AG04450 (cell line): Measurements from ENCODE around the gene EML6. TPM values are rescaled to one million over a fixed set of nuclear protein-coding genes. Genes with fewer than 3 reads are reported as not detected.

Source experiments
- CTCF ChIA-PET: fragments of 300-600, 350-600 bp; formaldehyde crosslinking; extraction: SDS; loops from one replicate; lab custom pipeline; 2022; ENCODE audit warnings: antibody characterized with exemption, inconsistent platforms; lab: Charles Lee
- POLR2A ChIA-PET: fragments of 350-600 bp; formaldehyde crosslinking; extraction: SDS; loops from one replicate; lab custom pipeline; 2021; ENCODE audit warnings: antibody characterized with exemption, inconsistent platforms; lab: Yijun Ruan, JAX
- DNase-seq: peaks from one replicate; pipeline ENCODE4 v3.0.0-alpha.2; 2011; ENCODE audit warnings: low read depth, low spot score
- H3K27ac ChIP-seq: one replicate; pipeline ENCODE4 v1.5.1; 2012; ENCODE audit warnings: low read depth, low read length, control low read depth
- H3K27me3 ChIP-seq: one replicate; pipeline ENCODE4 v1.6.0; 2012; ENCODE audit warnings: low read length; ENCODE audit not compliant: control insufficient read depth, insufficient read depth
- H3K4me3 ChIP-seq: 2 replicates; pipeline ENCODE4 v1.5.1; 2011; ENCODE audit warnings: mild to moderate bottlenecking, low read depth, low read length, control low read depth
- H3K9me3 ChIP-seq: 2 replicates; pipeline ENCODE4 v1.5.1; 2012; ENCODE audit warnings: low read length; ENCODE audit not compliant: control insufficient read depth, insufficient read depth
- polyA plus RNA-seq: library from polyadenylated mRNA; depleted of rRNA; stranded (reverse); fragments of >200 nt; gene quantifications from 2 replicates; pipeline ENCODE4 v1.2.3, GENCODE V29; 2011
- TF ChIP-seq, protein P1 (sequence below): IDR thresholded peaks from 2 replicates; pipeline ENCODE4 v1.5.1; 2011; ENCODE audit warnings: low read depth, low read length, control low read depth, inconsistent platforms

Gene EML6
- polyA plus RNA-seq, 1 experiment, result 0.30 TPM

DNA sequence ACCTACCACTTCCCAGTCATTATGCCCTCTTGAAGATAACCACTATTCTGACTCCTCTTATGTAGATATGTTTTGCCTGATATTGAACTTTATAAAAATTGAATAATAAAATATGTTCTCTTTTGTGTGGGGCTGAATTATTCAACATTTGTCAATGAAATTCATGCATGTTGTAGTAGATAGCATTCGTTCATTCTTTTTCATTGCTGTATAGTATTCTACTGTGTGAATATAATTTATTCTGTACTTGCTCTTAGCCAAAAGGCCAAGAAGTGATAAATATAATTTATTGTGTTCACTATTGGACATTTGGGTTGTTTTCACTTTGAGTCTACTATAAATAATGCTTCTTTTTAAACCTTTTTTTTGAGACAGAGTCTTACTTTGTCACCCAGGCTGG is 29.0 kb downstream of the EML6 start:
- ChIA-PET CTCF (no interaction called here), POLR2A (no interaction called here)
- no peak overlapping the region for H3K4me3 ChIP-seq
- H3K9me3 ChIP-seq, result no peaks in the 10 kb centered on the region
- peaks cover 4% of the 10 kb centered on the region for H3K27me3 ChIP-seq
- TF ChIP-seq, protein P1, sequence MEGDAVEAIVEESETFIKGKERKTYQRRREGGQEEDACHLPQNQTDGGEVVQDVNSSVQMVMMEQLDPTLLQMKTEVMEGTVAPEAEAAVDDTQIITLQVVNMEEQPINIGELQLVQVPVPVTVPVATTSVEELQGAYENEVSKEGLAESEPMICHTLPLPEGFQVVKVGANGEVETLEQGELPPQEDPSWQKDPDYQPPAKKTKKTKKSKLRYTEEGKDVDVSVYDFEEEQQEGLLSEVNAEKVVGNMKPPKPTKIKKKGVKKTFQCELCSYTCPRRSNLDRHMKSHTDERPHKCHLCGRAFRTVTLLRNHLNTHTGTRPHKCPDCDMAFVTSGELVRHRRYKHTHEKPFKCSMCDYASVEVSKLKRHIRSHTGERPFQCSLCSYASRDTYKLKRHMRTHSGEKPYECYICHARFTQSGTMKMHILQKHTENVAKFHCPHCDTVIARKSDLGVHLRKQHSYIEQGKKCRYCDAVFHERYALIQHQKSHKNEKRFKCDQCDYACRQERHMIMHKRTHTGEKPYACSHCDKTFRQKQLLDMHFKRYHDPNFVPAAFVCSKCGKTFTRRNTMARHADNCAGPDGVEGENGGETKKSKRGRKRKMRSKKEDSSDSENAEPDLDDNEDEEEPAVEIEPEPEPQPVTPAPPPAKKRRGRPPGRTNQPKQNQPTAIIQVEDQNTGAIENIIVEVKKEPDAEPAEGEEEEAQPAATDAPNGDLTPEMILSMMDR, result no peak
- no peak for DNase-seq
- H3K27ac ChIP-seq, result no peak overlapping the region

DNA sequence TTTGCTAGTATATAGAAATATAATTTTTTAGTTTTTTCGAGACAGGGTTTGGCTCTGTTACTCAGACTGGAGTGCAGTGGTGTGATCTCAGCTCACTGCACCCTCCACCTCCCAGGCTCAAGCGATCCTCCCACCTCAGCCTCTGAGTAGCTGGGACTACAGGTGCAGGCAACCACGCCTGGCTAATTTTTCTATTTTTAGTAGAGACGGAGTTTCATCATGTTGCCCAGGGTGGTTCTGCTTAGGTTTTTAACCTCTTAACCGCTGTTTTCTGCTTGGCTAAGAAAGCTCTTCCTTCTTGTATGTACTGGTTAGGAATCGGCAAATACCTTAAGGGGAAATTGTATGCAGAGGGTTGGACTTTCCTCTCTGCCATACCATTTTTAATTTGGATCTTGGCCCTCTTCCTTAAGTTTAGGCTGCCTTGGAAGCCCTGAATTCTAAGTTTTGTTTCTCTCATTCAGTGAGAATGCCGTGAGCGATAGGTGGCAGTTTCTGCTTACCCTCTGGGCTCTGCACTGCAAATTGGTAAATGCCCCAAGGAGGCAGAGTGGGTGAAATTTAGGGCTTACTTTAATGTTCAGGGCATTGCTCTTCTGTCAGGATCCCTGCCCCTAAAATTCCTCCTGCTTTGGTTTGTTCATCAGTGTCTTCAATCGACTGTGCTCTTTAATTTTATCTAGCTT is 32.3 kb downstream of the EML6 start:
- no peak overlapping the region for H3K4me3 ChIP-seq
- no peak for DNase-seq
- POLR2A ChIA-PET, result no interaction called here
- H3K27ac ChIP-seq, result no peak overlapping the region
- no peaks in the 10 kb centered on the region for H3K9me3 ChIP-seq
- peaks cover 4% of the 10 kb centered on the region for H3K27me3 ChIP-seq
- TF ChIP-seq, protein P1, result no peak
- CTCF ChIA-PET, result no interaction called here

DNA sequence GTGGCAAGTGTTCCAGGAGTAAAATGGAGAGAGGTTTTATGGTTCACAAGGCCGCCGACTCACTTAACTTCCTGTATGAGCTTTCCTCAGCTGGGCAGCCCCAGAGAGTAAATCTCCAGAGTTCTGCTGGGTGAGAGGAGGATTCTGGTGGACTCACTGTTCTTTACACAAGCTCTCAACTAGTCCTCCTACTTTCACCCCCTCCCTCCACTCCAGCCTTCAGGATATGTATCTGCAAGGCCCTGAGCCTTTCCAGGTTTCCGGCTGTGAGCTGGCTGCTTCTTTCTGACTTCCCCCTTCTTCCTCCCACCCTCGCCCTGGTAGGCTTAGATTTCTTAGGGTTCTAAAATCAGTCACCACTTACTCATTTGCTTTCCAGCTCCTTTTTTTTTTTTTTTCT is 34.0 kb downstream of the EML6 start:
- ChIA-PET CTCF (interaction anchor here (0.5 to 0.6 kb wide), 2 partner anchors 80 to 334 kb away, joined by 3 read pairs; no protein-coding TSS in a partner anchor), POLR2A (no interaction called here)
- Histone ChIP-seq H3K27me3 (peaks cover 4% of the 10 kb centered on the region), H3K9me3 (no peaks in the 10 kb centered on the region), H3K4me3 (no peak overlapping the region), H3K27ac (no peak overlapping the region)
- DNase-seq, result no peak
- TF ChIP-seq, protein P1, result no peak

DNA sequence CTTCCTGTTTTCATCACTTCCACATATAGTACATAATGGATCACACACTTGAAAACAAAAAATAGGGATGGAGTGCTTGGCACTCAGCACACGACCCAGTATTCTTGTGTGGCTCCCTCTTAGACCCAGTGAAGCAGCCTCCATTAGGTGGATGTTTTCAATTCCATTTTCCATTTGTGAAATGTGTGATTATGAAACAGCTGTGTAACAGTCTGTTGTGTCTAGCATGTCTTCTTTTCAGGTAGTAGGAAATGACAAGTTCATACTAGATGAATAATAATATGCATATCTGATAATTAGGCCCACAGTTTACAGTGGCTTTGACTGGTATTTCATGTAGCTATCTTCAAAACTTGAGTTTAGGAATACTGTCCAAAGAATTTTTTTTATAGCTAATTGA is 35.5 kb downstream of the EML6 start:
- CTCF ChIA-PET, result interaction anchor here (1.0 kb wide), 1 partner anchor 80 kb away, joined by 5 read pairs; no protein-coding TSS in a partner anchor
- H3K27ac ChIP-seq, result no peak overlapping the region
- H3K27me3 ChIP-seq, result peaks cover 4% of the 10 kb centered on the region
- no peak overlapping the region for H3K4me3 ChIP-seq
- POLR2A ChIA-PET, result no interaction called here
- H3K9me3 ChIP-seq, result no peaks in the 10 kb centered on the region
- TF ChIP-seq, protein P1, result no peak
- DNase-seq, result no peak

DNA sequence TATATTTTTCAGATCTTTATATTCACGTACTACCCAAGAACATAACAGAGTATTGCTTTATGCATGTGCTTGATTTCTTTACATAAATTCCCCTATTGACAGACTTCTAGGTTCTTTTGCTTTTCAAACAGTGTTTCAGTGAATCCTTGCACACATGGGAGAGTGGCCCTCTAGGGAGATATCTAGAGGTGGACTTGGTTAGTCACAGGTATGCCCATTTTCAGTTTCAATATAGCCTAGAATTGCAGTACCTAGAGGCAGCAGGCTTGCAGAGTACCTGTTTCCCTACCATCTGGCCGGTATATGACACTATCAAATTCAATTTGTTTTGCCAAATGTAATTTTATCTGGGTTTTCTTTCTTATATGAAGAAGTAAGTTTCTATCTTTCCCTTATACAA is 36.8 kb downstream of the EML6 start:
- TF ChIP-seq, protein P1, result no peak
- Histone ChIP-seq H3K4me3 (no peak overlapping the region), H3K27ac (no peak overlapping the region), H3K27me3 (peaks cover 4% of the 10 kb centered on the region), H3K9me3 (no peaks in the 10 kb centered on the region)
- ChIA-PET CTCF (interaction anchor here (1.0 kb wide), 2 partner anchors 14 to 414 kb away, joined by 3 read pairs; no protein-coding TSS in a partner anchor), POLR2A (no interaction called here)
- no peak for DNase-seq
